K562 (cell line): ENCODE data around the gene VPS9D1. TPM values are rescaled to one million over a fixed set of nuclear protein-coding genes. Genes with fewer than 3 reads are reported as not detected.
A peak's percentile ranks its signal among the peaks of the same experiment; 100 is the strongest.

Experiments used
- ATAC-seq: fragments of 200-7000 bp; cut with Tn5 transposase; 3 replicates; pipeline ENCODE4 v1.9.1; 2020; ENCODE audit warnings: moderate library complexity
- BruUV-seq: library from RNA; stranded (reverse); fragments of 400-500 nt; replicated peaks from 2 replicates; lab custom pipeline; 2021; lab: Mats Ljungman, UMichigan
- CTCF ChIA-PET: fragments of 300-600 bp; formaldehyde crosslinking; extraction: SDS; loops from one replicate; lab custom pipeline; 2021; ENCODE audit warnings: low intra/inter-chr PET ratio; lab: Yijun Ruan, JAX
- POLR2A ChIA-PET: fragments of 300-600, 350-650 bp; sonication (Branson Sonifier 250); formaldehyde crosslinking; extraction: SDS; loops from one replicate; lab custom pipeline; 2021; ENCODE audit warnings: antibody characterized with exemption, inconsistent platforms; lab: Yijun Ruan, JAX
- DNase-seq, 4 experiments: peaks; one replicate each; pipeline versions ENCODE4 v3.0.0 to v3.0.0-alpha.2; 2011 to 2018; ENCODE audit warnings: low spot score in 3 of 4, mixed read lengths in 3 of 4; ENCODE audit errors: extremely low read depth in 1 of 4
- FAIRE-seq: peaks from 2 replicates; lab custom pipeline; 2011; peaks lifted over from hg19 to GRCh38; lab: Jason Lieb, UNC
- H2AFZ ChIP-seq: 2 replicates; pipeline ENCODE4 v1.6.0; 2011; ENCODE audit warnings: low read depth, low read length, control low read depth, inconsistent platforms
- H3K27ac ChIP-seq: fragments of 200-600 bp; 3 replicates; pipeline ENCODE4 v1.8.0; 2011; ENCODE audit warnings: low read depth, mild to moderate bottlenecking, control low read depth, inconsistent platforms, low read length, moderate library complexity, mixed read lengths; ENCODE audit errors: extremely low read depth
- H3K27me3 ChIP-seq, 2 experiments: fragments of 300-600 bp in 1 of 2; 2 replicates in 1 of 2; 3 replicates in 1 of 2; pipeline versions ENCODE4 v1.6.0 to v1.8.0; 2011; ENCODE audit warnings: inconsistent platforms in 2 of 2, low read length in 2 of 2, mild to moderate bottlenecking in 1 of 2, mixed read lengths in 1 of 2, moderate library complexity in 1 of 2; ENCODE audit not compliant: control insufficient read depth in 2 of 2, insufficient read depth in 2 of 2
- H3K36me3 ChIP-seq: fragments of 300-600 bp; 3 replicates; pipeline ENCODE4 v1.8.0; 2011; ENCODE audit warnings: mild to moderate bottlenecking, low read length, inconsistent platforms; ENCODE audit not compliant: control insufficient read depth, insufficient read depth
- H3K4me1 ChIP-seq, 2 experiments: fragments of 200-600 bp in 1 of 2; replicated peaks in 1 of 2; 2 replicates in 1 of 2; 3 replicates in 1 of 2; pipeline versions ENCODE4 v1.5.1 to v1.8.0; 2011; ENCODE audit warnings: inconsistent platforms in 2 of 2, low read length in 2 of 2, mild to moderate bottlenecking in 1 of 2, mixed read lengths in 1 of 2, moderate library complexity in 1 of 2; ENCODE audit not compliant: control insufficient read depth in 2 of 2, insufficient read depth in 2 of 2
- H3K4me2 ChIP-seq: 2 replicates; pipeline ENCODE4 v1.6.1; 2011; ENCODE audit warnings: low read length, control low read depth, inconsistent platforms, mixed read lengths; ENCODE audit not compliant: insufficient read depth
- H3K4me3 ChIP-seq: fragments of 200-600 bp; sonication (generic), shearing (Covaris generic); 2 replicates; pipeline ENCODE4 v1.5.1; 2016; ENCODE audit warnings: control low read depth, inconsistent platforms
- H3K79me2 ChIP-seq: fragments of 200-600 bp; 3 replicates; pipeline ENCODE4 v1.8.0; 2011; ENCODE audit warnings: low read length, inconsistent platforms; ENCODE audit not compliant: control insufficient read depth, insufficient read depth
- H3K9ac ChIP-seq, 2 experiments: 2 replicates each; pipeline versions ENCODE4 v1.6.0 to v1.6.1; 2011; ENCODE audit warnings: low read depth in 2 of 2, low read length in 2 of 2, control low read depth in 1 of 2, inconsistent platforms in 1 of 2, mild to moderate bottlenecking in 1 of 2, mixed read lengths in 1 of 2; ENCODE audit not compliant: insufficient read depth in 1 of 2
- H3K9me1 ChIP-seq: one replicate; pipeline ENCODE4 v1.6.0; 2011; ENCODE audit warnings: inconsistent platforms, mild to moderate bottlenecking, low read length, moderate library complexity; ENCODE audit not compliant: control insufficient read depth, insufficient read depth
- H3K9me3 ChIP-seq: replicated peaks from 2 replicates; pipeline ENCODE4 v1.5.1; 2011; ENCODE audit warnings: low read depth, low read length, inconsistent platforms; ENCODE audit not compliant: control insufficient read depth, insufficient read depth
- H4K20me1 ChIP-seq: replicated peaks from 2 replicates; pipeline ENCODE4 v1.6.1; 2011; ENCODE audit warnings: low read length, inconsistent platforms, mixed read lengths; ENCODE audit not compliant: control insufficient read depth, insufficient read depth
- ARID4B ChIP-seq: sonication (generic); formaldehyde crosslinking; IDR thresholded peaks from 2 replicates; pipeline ENCODE4 v1.8.0; 2022; ENCODE audit warnings: mild to moderate bottlenecking, missing genetic modification reagents
- ZBTB40 ChIP-seq, 2 experiments: fragments of 450-650 bp in 1 of 2; sonication (generic) in 1 of 2; formaldehyde crosslinking in 1 of 2; IDR thresholded peaks; 2 replicates each; pipeline versions ENCODE4 v1.7.1 to v1.9.0; 2016 to 2022; ENCODE audit warnings: inconsistent platforms in 1 of 2, mild to moderate bottlenecking in 1 of 2, missing genetic modification reagents in 1 of 2
- ZFP36 ChIP-seq: fragments of 150-350 bp; IDR thresholded peaks from 2 replicates; pipeline ENCODE4 v1.6.1; 2018; ENCODE audit warnings: low read length, low read depth; ENCODE audit not compliant: partially characterized antibody
- ZNF384 ChIP-seq: IDR thresholded peaks from 2 replicates; pipeline ENCODE4 v1.6.1; 2012; ENCODE audit warnings: low read depth, low read length, improper control_type of control experiment
- WGBS: fragments of 100-300 bp; shearing (Covaris generic); methylation state at CpG from one replicate; pipeline ENCODE4 v1.1.6; 2016; ENCODE audit warnings: low coverage, mixed read lengths; ENCODE audit not compliant: insufficient coverage; ENCODE audit errors: missing lambda C conversion rate; 5-methylcytosine and 5-hydroxymethylcytosine counted together
- in situ Hi-C: fragments of 300-500 bp; cut with MboI; formaldehyde crosslinking; loops from 4 replicates; pipeline ENCODE4 v1.15.0; 2018; ENCODE audit warnings: inconsistent platforms, mixed read lengths
- intact Hi-C: fragments of 100-400 bp; cut with micrococcal nuclease; formaldehyde crosslinking; loops from 2 replicates; pipeline ENCODE4 v1.14.2; 2022
- polyA plus RNA-seq, 8 experiments: library from polyadenylated mRNA; depleted of rRNA in 4 of 8; stranded (reverse) in 5 of 8; unstranded in 3 of 8; fragments of >200 nt; fragmentation: Nextera tagmentation in 2 of 8; fragmentation: Illumina TruSeq in 1 of 8; extraction: Ambion mirVana in 2 of 8; extraction: Trizol in 1 of 8; gene quantifications; 2 replicates each; pipeline versions ENCODE4 v1.2.1 to v1.2.3, GENCODE V29; 2011 to 2014; ENCODE audit warnings: inconsistent platforms in 1 of 8, missing spikeins in 1 of 8
- total RNA-seq, 7 experiments: library from RNA; depleted of rRNA in 6 of 7; stranded (reverse); fragments of >200 nt in 6 of 7; fragmentation: Illumina TruSeq in 2 of 7; extraction: Trizol in 2 of 7; gene quantifications; 2 replicates each; pipeline versions ENCODE4 v1.2.1 to v1.2.3, GENCODE V29; 2011 to 2021; ENCODE audit warnings: low replicate concordance in 1 of 7

VPS9D1 gene
- total and polyA plus RNA-seq, 9 of the 15 experiments (the other 6 are each of a cell fraction or from before 2014, with no cell fraction given), result 0.33 to 3.1 (median 1.1) TPM

GRCh38 chr16:89678258-89678657, 42.4 kb downstream of the VPS9D1 start:
- ATAC-seq, result no peak
- CTCF ChIA-PET, result no interaction called here
- no TSS peak for BruUV-seq

More at GRCh38 chr16:89678258-89678657, 42.4 kb downstream of the VPS9D1 start:
- 62% methylated on average over 2 of the region's 2 CpGs for WGBS
- Histone ChIP-seq H3K27ac (no peak overlapping the region), H3K27me3 (no peaks in the 10 kb centered on the region), H3K79me2 (no peaks in the 10 kb centered on the region), H4K20me1 (no peaks in the 10 kb centered on the region), H3K9me3 (no peaks in the 10 kb centered on the region)
- no peak for FAIRE-seq
- intact Hi-C loops (no loop called here), in situ Hi-C loops (no loop called here)
- peak; percentile 50 for TF ChIP-seq ZFP36
- peak; percentile 82 for TF ChIP-seq ZBTB40 (IDR thresholded peaks at IDR 0.05)
- TF ChIP-seq ZBTB40 (CRISPR knock-in tag; IDR thresholded peaks at IDR 0.05), result peak; percentile 58; the same call in 1 of the 2 replicates
- TF ChIP-seq ZNF384, result peak; percentile 74
- no peak for TF ChIP-seq ARID4B (CRISPR knock-in tag)
- TF ChIP-seq, all 486 proteins: peak for 3
- no peaks in the 10 kb centered on the region for H3K9me1 ChIP-seq
- no peak overlapping the region for H2AFZ ChIP-seq
- peaks cover 0 to 4% of the 10 kb centered on the region in 2 experiments; a peak in 2 of 5 replicates for H3K4me1 ChIP-seq
- H3K4me2 ChIP-seq, result no peak overlapping the region
- POLR2A ChIA-PET, result no interaction called here
- no peak for DNase-seq
- no peaks in the 10 kb centered on the region for H3K36me3 ChIP-seq
- no peak overlapping the region for H3K9ac ChIP-seq
- H3K4me3 ChIP-seq, result no peak overlapping the region
